ENCODE data around the gene RAPGEF4.

RAPGEF4 gene

DNA sequence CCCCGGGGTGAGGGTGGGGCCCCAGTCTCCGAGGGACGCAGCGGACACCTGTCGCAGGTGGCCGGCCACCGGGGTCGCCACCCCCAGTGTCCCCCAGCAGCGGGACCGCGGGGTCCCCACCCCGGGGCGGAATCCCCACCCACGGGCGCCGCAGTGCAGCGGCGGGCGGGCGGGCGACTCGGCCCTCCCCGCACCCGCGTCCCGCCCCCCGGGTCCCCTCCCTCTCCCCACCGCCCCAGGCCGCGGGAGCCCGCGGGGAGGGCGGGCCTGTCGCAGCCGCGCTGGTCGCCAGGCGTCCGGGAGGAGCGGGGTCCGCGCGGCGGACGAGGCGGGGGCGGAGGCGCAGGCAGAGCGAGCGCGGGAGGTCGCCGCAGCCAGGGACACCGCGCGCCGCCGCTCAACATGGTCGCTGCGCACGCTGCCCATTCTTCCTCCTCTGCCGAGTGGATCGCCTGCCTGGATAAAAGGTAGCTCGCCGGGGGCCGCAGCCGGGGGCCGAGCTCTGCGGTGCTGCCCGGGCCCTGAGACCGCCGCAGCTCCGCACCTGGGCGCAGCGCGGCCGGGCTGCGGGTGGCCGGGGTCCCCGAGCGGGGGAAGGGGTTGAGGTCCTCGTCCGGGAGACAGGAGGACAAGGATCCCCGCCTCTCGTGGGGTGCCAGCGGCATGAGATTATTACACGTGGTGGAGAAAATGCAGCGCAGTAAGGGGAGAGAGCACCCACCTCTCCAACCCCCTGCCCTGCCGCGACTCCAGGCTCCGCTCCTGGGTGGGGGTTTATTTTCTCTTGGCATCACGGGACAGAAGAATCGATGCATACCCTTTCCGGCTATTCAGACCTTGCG, at the start of gene RAPGEF4:
TSS of gene RAPGEF4 (plus strand) at position 264 of the 842 bp plus-strand sequence. CDS start at position 403, 139 bp downstream.
- no peak for DNase-seq

DNA sequence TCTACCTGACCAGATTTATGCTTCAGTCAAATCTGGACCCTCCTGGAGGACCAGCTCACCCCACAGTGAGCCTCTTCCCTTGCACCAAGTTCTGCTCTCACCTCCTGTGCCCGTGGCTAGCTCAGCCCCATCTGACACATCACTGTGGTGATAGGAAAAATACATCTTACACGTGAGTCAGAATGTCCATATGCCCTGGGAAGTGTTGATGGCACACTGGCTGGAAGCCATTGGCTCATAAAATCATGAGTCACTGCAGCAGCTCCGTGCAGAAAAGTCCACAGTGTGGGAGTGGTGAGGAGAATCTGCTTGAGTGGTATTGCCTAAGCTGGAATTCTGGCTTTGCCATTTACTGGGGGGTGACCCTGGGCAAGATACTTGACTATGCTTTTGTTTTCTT, 42.6 kb upstream of the RAPGEF4 start:
- peak; percentile 99 for DNase-seq

- peak; percentile 25 for DNase-seq
Observed at GRCh38 chr2:172693529-172694455, 41.9 kb upstream of the RAPGEF4 start.

DNA sequence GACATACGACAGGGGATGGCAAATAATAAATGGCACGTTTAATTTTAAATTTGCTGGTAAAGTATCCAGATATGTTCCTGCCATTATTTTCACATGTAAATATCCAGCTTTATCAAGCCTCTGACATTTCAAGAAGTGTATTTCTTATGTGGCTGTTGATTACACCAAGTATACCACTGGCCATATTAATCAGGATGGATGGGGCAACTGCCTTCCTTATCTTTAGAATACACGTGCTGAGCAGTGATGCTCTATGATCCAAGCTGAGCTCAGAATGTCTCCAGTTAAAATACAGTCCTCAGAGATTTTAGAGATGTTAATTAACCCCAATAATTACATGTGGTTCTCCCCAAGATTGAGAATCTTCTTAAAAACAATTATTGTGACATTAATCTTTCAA, 38.3 kb upstream of the RAPGEF4 start:
- no peak for DNase-seq

- DNase-seq = peak; percentile 92
Observed at GRCh38 chr2:172698041-172698863, 37.4 kb upstream of the RAPGEF4 start.

DNA sequence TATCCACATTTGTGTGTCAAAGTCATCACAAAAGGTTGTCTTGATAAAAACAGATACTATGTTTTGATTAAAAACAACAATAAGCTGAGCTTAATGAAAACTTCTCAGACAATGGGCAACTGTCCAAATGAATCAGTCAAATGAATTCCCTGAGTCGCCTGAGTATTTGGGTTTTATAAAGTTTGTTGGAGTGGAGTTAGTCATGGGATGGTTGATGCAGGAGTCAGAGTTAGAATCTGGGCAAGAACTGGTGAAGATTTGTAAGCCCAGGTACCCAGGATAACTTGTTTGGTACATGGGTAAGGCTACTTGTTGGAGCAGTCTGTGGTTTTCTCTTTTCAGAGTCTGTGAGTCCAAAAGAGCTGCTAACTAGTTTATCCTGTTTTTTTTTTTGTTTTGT, 34.4 kb upstream of the RAPGEF4 start:
- DNase-seq = peak; percentile 82

DNA sequence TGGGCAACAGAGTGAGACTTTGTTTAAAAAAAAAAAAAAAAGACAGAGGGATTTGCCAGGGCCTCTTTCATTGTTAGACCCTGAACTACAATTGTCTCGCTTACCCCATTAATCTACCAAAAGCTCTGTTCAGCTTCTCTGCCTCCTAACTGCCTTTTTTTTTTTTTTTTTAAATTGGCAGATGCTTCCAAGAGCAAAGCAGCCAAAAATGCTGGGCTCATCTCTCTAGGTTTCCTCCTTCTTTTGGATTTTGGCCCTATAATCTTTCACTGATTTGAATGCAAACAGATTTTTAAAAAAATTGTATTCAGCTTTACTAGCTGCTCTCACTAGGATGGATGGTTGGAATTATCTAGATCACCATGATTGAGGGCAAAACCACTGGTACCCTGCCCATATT, 33.2 kb upstream of the RAPGEF4 start:
- no peak for DNase-seq

DNA sequence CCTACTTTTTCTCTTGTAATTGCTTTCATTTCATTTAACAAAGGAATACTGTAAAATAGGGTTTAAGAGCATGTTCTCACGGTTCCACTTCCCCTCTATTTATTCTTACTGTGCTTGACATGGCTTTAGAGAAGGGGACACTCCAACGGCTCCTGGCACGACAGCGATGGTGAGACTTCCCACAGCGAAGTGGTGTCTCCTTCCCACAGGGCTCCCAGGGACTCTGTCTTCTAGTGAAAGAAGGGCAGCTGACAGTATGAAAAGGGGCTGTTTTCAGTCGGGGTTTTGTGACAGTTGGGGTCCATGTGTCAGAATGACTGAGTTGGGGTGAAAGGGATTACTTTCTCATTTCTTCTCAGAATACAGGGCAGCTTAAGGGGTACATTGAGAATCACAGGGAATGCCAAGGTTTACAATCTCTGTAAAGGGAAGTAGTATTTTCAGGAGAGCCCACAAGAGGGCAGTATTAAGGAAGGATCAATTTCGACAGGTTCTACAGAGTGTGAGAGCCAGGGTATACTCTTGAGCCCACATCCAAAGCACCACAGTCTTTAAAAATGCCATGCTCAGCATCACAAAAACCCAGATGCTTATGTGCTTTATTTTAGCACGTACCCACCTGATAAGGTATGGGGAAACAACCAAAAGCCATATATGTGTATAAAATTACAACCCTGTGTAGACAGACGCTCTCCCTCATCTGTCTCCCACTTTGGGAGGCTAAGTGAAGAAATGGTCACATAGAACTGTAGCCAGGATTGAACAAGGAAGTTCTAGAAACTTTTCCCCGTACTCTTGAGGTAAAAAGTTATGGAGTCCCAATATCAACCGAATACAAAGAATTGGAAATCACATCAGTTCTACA, 31.3 kb upstream of the RAPGEF4 start:
- peak; percentile 55 for DNase-seq

DNA sequence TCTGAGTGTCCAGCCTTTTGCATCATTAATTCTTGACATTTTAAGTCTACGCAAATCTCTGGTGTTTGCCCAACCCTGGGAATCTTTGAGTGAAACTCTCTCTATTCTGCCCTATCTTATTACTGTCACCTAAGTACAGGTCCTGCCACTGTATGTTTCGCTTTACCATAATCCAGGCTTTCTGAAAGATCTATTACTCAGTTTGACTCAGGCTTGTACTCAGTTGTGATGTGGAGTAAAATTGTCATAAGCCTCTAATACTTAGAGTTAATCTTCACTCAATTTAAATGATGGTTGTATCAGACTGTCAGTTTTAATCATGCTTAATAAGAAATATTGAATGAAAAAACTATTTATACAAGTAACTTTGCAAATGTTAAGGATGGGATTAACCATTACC, 30.3 kb upstream of the RAPGEF4 start:
- DNase-seq = no peak

- no peak for DNase-seq
Observed at GRCh38 chr2:172708247-172708646, 27.4 kb upstream of the RAPGEF4 start.

DNA sequence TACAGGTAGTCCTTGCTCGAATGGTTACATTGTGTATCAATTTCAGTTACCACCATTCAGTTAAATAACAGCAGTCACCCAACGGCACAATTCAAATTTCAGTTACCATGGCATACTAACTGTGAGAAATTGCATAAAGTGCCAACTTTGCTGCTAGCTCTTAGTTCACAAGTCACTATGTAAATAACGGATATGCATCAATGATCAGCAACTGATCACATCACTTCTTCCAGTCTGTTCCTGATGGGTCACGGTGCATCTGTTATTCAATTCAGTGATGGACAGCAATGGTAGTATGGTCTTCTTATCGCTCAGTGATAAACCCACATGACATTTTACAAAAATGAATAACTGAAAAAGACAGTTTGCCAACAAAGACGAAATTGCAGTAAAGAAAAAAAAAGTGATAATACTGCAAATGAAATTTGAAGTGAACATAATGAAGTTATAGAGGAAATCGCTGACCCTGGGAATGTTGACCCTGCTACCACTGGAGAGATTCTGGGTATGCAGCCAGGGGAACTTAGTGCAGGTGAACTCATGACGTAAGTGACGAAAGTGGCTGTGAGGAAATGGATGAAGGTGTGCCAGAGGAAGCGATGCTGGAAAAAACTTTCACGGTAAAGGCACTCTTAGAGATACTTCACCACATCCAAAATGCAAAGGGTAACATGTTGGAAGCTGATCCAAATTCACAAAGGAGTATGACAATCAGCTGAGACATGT, 25.9 kb upstream of the RAPGEF4 start:
- DNase-seq = no peak

DNA sequence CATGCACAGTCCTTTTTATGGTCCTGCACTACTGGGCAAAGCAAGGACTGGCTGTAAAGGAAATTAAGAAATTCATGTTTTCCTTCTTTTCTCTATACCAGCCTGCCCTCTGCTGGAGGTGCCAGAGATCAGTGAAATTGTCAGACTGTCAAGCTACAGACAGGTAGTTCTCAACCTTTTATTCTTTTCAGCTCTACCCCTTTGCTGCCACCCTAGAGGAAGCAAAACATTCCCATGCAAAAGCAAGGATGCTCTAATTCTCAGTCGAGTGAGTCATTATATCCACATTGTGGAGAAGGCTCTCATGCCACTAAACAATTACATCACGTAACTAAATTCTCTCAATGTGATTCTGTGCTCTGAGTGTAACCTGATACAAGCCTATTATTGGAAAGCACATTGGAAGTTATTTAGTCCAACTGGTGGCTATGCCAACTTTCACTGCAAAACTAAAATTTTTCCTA, 25.0 kb upstream of the RAPGEF4 start:
- peak; percentile 77 for DNase-seq

- DNase-seq = no peak
Observed at GRCh38 chr2:172711110-172711509, 24.5 kb upstream of the RAPGEF4 start.

GRCh38 chr2:172712251-172712650, 23.4 kb upstream of the RAPGEF4 start:
- DNase-seq = no peak

DNA sequence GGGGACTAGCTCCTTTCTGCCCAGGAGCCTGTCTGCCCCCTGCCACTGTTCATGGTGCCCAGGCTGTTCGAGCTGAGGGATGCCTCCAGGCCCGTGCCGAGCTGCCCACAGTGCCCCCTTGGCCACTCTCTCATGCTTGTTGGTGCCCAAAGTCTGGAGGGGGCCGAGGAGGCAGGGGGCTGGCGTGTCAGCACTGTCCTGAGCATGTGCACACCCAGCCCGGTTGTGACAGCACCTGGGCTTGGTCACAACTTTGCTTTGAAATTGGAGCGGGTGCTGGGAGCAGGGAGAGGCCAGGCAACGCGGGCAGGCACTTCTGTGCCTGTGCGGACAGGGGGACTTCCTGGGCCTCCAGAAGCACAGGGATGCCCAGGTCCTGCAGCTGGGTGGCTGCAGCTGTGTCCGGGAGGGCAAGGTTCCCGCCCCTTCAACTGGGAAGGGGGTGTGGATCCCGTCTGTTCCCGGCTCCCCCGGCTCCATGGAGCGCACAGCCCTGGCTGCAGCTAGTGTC, 22.2 kb upstream of the RAPGEF4 start:
- DNase-seq = no peak

- DNase-seq = no peak
Observed at GRCh38 chr2:172722481-172722880, 13.2 kb upstream of the RAPGEF4 start.

- DNase-seq = no peak
Observed at GRCh38 chr2:172723286-172723685, 12.4 kb upstream of the RAPGEF4 start.

DNA sequence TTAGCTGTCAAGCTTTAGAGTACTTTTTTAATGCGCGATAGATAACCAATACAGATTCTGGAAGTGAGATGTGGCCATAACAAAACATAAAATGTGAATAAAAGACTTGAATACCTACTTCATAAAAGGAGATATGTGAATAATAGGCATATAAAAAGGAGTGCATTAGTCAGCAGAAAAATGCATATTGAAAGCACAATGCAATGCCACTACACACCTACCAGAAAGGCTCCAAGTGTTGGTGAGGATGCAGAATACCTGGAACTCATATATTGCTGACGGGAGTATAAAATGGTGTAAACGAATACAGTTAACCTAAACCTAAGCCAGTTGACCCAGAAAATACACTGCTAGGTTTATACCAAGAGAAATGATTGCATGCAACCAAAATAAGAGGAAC, 10.9 kb upstream of the RAPGEF4 start:
- DNase-seq = no peak

DNA sequence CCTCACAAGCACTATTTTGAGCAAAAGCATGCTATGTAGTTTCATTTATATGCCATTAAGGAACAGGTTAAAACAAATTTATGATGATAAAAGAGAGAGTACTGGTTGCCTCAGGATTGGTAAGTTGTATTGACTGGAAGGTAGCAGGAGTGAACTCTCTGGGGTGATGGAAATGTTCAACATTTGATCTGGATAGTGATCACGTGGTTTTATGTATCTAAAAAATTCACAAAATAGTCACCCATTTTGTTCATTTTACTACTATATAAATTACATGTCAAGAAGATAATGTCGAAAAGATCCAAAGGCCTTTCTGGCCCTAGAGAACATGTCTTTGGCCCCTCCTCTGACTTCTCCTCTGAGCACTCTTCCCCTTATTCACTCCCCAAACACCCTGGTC, 10.4 kb upstream of the RAPGEF4 start:
- DNase-seq = no peak

DNA sequence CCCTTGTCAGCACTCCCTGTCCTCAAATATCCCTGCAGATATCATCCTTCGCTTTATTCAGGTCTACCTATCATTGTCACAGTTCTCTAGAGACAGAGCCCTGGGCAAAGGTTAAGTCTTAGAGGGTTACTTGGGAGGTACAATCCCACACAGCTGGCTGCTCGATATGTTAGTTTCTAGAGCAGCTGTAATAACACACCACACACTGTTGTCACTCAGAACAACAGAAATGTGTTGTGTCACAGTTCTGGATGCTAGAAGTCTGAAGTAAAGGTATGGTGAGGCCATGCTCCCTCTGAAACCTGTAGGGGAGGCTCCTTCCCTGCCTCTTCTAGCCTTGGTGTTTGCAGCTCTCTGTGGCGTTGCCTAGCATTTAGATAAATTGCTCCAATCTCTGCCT, 9.9 kb upstream of the RAPGEF4 start:
- no peak for DNase-seq
